HG02759 (cell line): ENCODE results near the gene GAL3ST1.
"Not testable (repeated sequence)": the region's sequence is repeated elsewhere in the genome, so short reads cannot be mapped to it uniquely, and the experiment has no call there.

Experiments
- ATAC-seq: cut with Tn5 transposase; IDR thresholded peaks from one replicate; pipeline ENCODE4 v1.9.1; 2021; ENCODE audit warnings: mild to moderate bottlenecking, moderate library complexity; ENCODE audit not compliant: unreplicated experiment

Gene GAL3ST1

GRCh38 chr22:30565341-30565740, 9.1 kb downstream of the GAL3ST1 start:
- no peak for ATAC-seq

- no peak for ATAC-seq
Measured at GRCh38 chr22:30564761-30565119, 9.7 kb downstream of the GAL3ST1 start.

- ATAC-seq, result no peak
Measured at GRCh38 chr22:30564045-30564760, 10.3 kb downstream of the GAL3ST1 start.

- ATAC-seq, result no peak
Measured at GRCh38 chr22:30562366-30562765, 12.1 kb downstream of the GAL3ST1 start.

- no peak for ATAC-seq
Measured at GRCh38 chr22:30561402-30562189, 12.9 kb downstream of the GAL3ST1 start.

- ATAC-seq, result not testable (repeated sequence)
Measured at GRCh38 chr22:30560643-30561202, 13.7 kb downstream of the GAL3ST1 start.

- no peak for ATAC-seq
Measured at GRCh38 chr22:30559889-30560288, 14.6 kb downstream of the GAL3ST1 start.

- ATAC-seq, result no peak
Measured at GRCh38 chr22:30557243-30557642, 17.2 kb downstream of the GAL3ST1 start.

- no peak for ATAC-seq
Measured at GRCh38 chr22:30556388-30556787, 18.1 kb downstream of the GAL3ST1 start.

- ATAC-seq, result no peak
Measured at GRCh38 chr22:30555282-30556210, 18.9 kb downstream of the GAL3ST1 start.

- ATAC-seq, result no peak
Measured at GRCh38 chr22:30553971-30554370, 20.5 kb downstream of the GAL3ST1 start.

- no peak for ATAC-seq
Measured at GRCh38 chr22:30552719-30553118, 21.7 kb downstream of the GAL3ST1 start.

GRCh38 chr22:30551813-30552212, 22.7 kb downstream of the GAL3ST1 start:
- ATAC-seq, result not testable (repeated sequence)

- ATAC-seq, result no peak
Measured at GRCh38 chr22:30547188-30547587, 27.3 kb downstream of the GAL3ST1 start.

GRCh38 chr22:30546616-30547015, 27.8 kb downstream of the GAL3ST1 start, which contains the start of gene SEC14L6:
SEC14L6 (minus strand) TSS chr22:30546741; CDS start chr22:30546682, 59 bp downstream.
- ATAC-seq, result no peak

- no peak for ATAC-seq
Measured at GRCh38 chr22:30542811-30543188, 31.7 kb downstream of the GAL3ST1 start.

- no peak for ATAC-seq
Measured at GRCh38 chr22:30541961-30542810, 32.3 kb downstream of the GAL3ST1 start.

GRCh38 chr22:30541511-30541910, 33.0 kb downstream of the GAL3ST1 start:
- not testable (repeated sequence) for ATAC-seq

- ATAC-seq, result no peak
Measured at GRCh38 chr22:30539368-30539767, 35.1 kb downstream of the GAL3ST1 start.

- ATAC-seq, result no peak
Measured at GRCh38 chr22:30538280-30538679, 36.2 kb downstream of the GAL3ST1 start.
